ENCODE measurements around the gene LITAF.
"Not testable (repeated sequence)": the region's sequence is repeated elsewhere in the genome, so short reads cannot be mapped to it uniquely, and the experiment has no call there.

LITAF gene

GRCh38 chr16:11514283-11514682 lies 72.4 kb downstream of the LITAF start:
- H3K4me1 ChIP-seq (ENCODE audit: control insufficient read depth, insufficient read depth, low read length): no peaks in the 10 kb centered on the region
- no peaks in the 10 kb centered on the region for H3K36me3 ChIP-seq (ENCODE audit: control insufficient read depth in 2 of 2, insufficient read depth in 2 of 2, low read length in 2 of 2)
- no peak overlapping the region for H3K4me3 ChIP-seq (ENCODE audit: low read length in 2 of 2)
- no peak overlapping the region for H3K9ac ChIP-seq (ENCODE audit: low read length in 2 of 2)
- H3K27me3 ChIP-seq (ENCODE audit: control insufficient read depth in 1 of 2, insufficient read depth in 2 of 2, low read length in 2 of 2): no peaks in the 10 kb centered on the region
- no peaks in the 10 kb centered on the region for H3K9me3 ChIP-seq (ENCODE audit: control insufficient read depth in 2 of 2, low read length in 2 of 2)
- H3K27ac ChIP-seq (ENCODE audit: low read length): no peak overlapping the region

GRCh38 chr16:11513366-11513765 lies 73.4 kb downstream of the LITAF start:
- H3K27me3 ChIP-seq (ENCODE audit: control insufficient read depth in 1 of 2, insufficient read depth in 2 of 2, low read length in 2 of 2); H3K36me3 ChIP-seq (ENCODE audit: control insufficient read depth in 2 of 2, insufficient read depth in 2 of 2, low read length in 2 of 2); H3K4me1 ChIP-seq (ENCODE audit: control insufficient read depth, insufficient read depth, low read length); H3K27ac ChIP-seq (ENCODE audit: low read length); H3K9ac ChIP-seq (ENCODE audit: low read length in 2 of 2); H3K4me3 ChIP-seq (ENCODE audit: low read length in 2 of 2); H3K9me3 ChIP-seq (ENCODE audit: control insufficient read depth in 2 of 2, low read length in 2 of 2): not testable (repeated sequence)

GRCh38 chr16:11511801-11512200 lies 74.9 kb downstream of the LITAF start:
- H3K27ac ChIP-seq (ENCODE audit: low read length): no peak overlapping the region

GRCh38 chr16:11511328-11511727 lies 75.4 kb downstream of the LITAF start:
- Histone ChIP-seq H3K4me3 (ENCODE audit: low read length in 2 of 2) (no peak overlapping the region), H3K27ac (ENCODE audit: low read length) (no peak overlapping the region), H3K36me3 (ENCODE audit: control insufficient read depth in 2 of 2, insufficient read depth in 2 of 2, low read length in 2 of 2) (no peaks in the 10 kb centered on the region), H3K9ac (ENCODE audit: low read length in 2 of 2) (no peak overlapping the region), H3K9me3 (ENCODE audit: control insufficient read depth in 2 of 2, low read length in 2 of 2) (no peaks in the 10 kb centered on the region), H3K4me1 (ENCODE audit: control insufficient read depth, insufficient read depth, low read length) (no peaks in the 10 kb centered on the region), H3K27me3 (ENCODE audit: control insufficient read depth in 1 of 2, insufficient read depth in 2 of 2, low read length in 2 of 2) (no peaks in the 10 kb centered on the region)

More at GRCh38 chr16:11511801-11512200, 74.9 kb downstream of the LITAF start:
- Histone ChIP-seq H3K4me3 (ENCODE audit: low read length in 2 of 2) (no peak overlapping the region), H3K36me3 (ENCODE audit: control insufficient read depth in 2 of 2, insufficient read depth in 2 of 2, low read length in 2 of 2) (no peaks in the 10 kb centered on the region), H3K4me1 (ENCODE audit: control insufficient read depth, insufficient read depth, low read length) (no peaks in the 10 kb centered on the region), H3K9ac (ENCODE audit: low read length in 2 of 2) (no peak overlapping the region), H3K27me3 (ENCODE audit: control insufficient read depth in 1 of 2, insufficient read depth in 2 of 2, low read length in 2 of 2) (no peaks in the 10 kb centered on the region), H3K9me3 (ENCODE audit: control insufficient read depth in 2 of 2, low read length in 2 of 2) (no peaks in the 10 kb centered on the region)

GRCh38 chr16:11510178-11510973 lies 76.3 kb downstream of the LITAF start:
- Histone ChIP-seq H3K27me3 (ENCODE audit: control insufficient read depth in 1 of 2, insufficient read depth in 2 of 2, low read length in 2 of 2) (no peaks in the 10 kb centered on the region), H3K4me1 (ENCODE audit: control insufficient read depth, insufficient read depth, low read length) (no peaks in the 10 kb centered on the region), H3K27ac (ENCODE audit: low read length) (no peak overlapping the region), H3K9me3 (ENCODE audit: control insufficient read depth in 2 of 2, low read length in 2 of 2) (no peaks in the 10 kb centered on the region), H3K9ac (ENCODE audit: low read length in 2 of 2) (no peak overlapping the region), H3K36me3 (ENCODE audit: control insufficient read depth in 2 of 2, insufficient read depth in 2 of 2, low read length in 2 of 2) (no peaks in the 10 kb centered on the region), H3K4me3 (ENCODE audit: low read length in 2 of 2) (no peak overlapping the region)

- Histone ChIP-seq H3K27me3 (ENCODE audit: control insufficient read depth in 1 of 2, insufficient read depth in 2 of 2, low read length in 2 of 2) (no peaks in the 10 kb centered on the region), H3K4me1 (ENCODE audit: control insufficient read depth, insufficient read depth, low read length) (no peaks in the 10 kb centered on the region), H3K27ac (ENCODE audit: low read length) (no peak overlapping the region), H3K9ac (ENCODE audit: low read length in 2 of 2) (no peak overlapping the region), H3K4me3 (ENCODE audit: low read length in 2 of 2) (no peak overlapping the region), H3K9me3 (ENCODE audit: control insufficient read depth in 2 of 2, low read length in 2 of 2) (no peaks in the 10 kb centered on the region), H3K36me3 (ENCODE audit: control insufficient read depth in 2 of 2, insufficient read depth in 2 of 2, low read length in 2 of 2) (no peaks in the 10 kb centered on the region)
Observed at GRCh38 chr16:11507991-11508390, 78.7 kb downstream of the LITAF start.

- Histone ChIP-seq H3K36me3 (ENCODE audit: control insufficient read depth in 2 of 2, insufficient read depth in 2 of 2, low read length in 2 of 2) (no peaks in the 10 kb centered on the region), H3K27ac (ENCODE audit: low read length) (no peak overlapping the region)
Observed at GRCh38 chr16:11507350-11507749, 79.4 kb downstream of the LITAF start.

GRCh38 chr16:11506741-11507305 lies 79.9 kb downstream of the LITAF start:
- Histone ChIP-seq H3K9me3 (ENCODE audit: control insufficient read depth in 2 of 2, low read length in 2 of 2) (no peaks in the 10 kb centered on the region), H3K4me1 (ENCODE audit: control insufficient read depth, insufficient read depth, low read length) (no peaks in the 10 kb centered on the region), H3K4me3 (ENCODE audit: low read length in 2 of 2) (no peak overlapping the region), H3K36me3 (ENCODE audit: control insufficient read depth in 2 of 2, insufficient read depth in 2 of 2, low read length in 2 of 2) (no peaks in the 10 kb centered on the region), H3K9ac (ENCODE audit: low read length in 2 of 2) (no peak overlapping the region), H3K27ac (ENCODE audit: low read length) (no peak overlapping the region), H3K27me3 (ENCODE audit: control insufficient read depth in 1 of 2, insufficient read depth in 2 of 2, low read length in 2 of 2) (no peaks in the 10 kb centered on the region)

More at GRCh38 chr16:11507350-11507749, 79.4 kb downstream of the LITAF start:
- no peaks in the 10 kb centered on the region for H3K9me3 ChIP-seq (ENCODE audit: control insufficient read depth in 2 of 2, low read length in 2 of 2)
- no peak overlapping the region for H3K4me3 ChIP-seq (ENCODE audit: low read length in 2 of 2)
- H3K4me1 ChIP-seq (ENCODE audit: control insufficient read depth, insufficient read depth, low read length): no peaks in the 10 kb centered on the region
- no peaks in the 10 kb centered on the region for H3K27me3 ChIP-seq (ENCODE audit: control insufficient read depth in 1 of 2, insufficient read depth in 2 of 2, low read length in 2 of 2)
- no peak overlapping the region for H3K9ac ChIP-seq (ENCODE audit: low read length in 2 of 2)

- H3K36me3 ChIP-seq (ENCODE audit: control insufficient read depth in 2 of 2, insufficient read depth in 2 of 2, low read length in 2 of 2); H3K4me3 ChIP-seq (ENCODE audit: low read length in 2 of 2); H3K9me3 ChIP-seq (ENCODE audit: control insufficient read depth in 2 of 2, low read length in 2 of 2); H3K27ac ChIP-seq (ENCODE audit: low read length); H3K27me3 ChIP-seq (ENCODE audit: control insufficient read depth in 1 of 2, insufficient read depth in 2 of 2, low read length in 2 of 2); H3K4me1 ChIP-seq (ENCODE audit: control insufficient read depth, insufficient read depth, low read length); H3K9ac ChIP-seq (ENCODE audit: low read length in 2 of 2): not testable (repeated sequence)
Observed at GRCh38 chr16:11504261-11504660, 82.5 kb downstream of the LITAF start.

- H3K36me3 ChIP-seq (ENCODE audit: control insufficient read depth in 2 of 2, insufficient read depth in 2 of 2, low read length in 2 of 2): no peaks in the 10 kb centered on the region
- no peaks in the 10 kb centered on the region for H3K4me1 ChIP-seq (ENCODE audit: control insufficient read depth, insufficient read depth, low read length)
- H3K9me3 ChIP-seq (ENCODE audit: control insufficient read depth in 2 of 2, low read length in 2 of 2): no peaks in the 10 kb centered on the region
- no peak overlapping the region for H3K9ac ChIP-seq (ENCODE audit: low read length in 2 of 2)
- no peaks in the 10 kb centered on the region for H3K27me3 ChIP-seq (ENCODE audit: control insufficient read depth in 1 of 2, insufficient read depth in 2 of 2, low read length in 2 of 2)
- no peak overlapping the region for H3K4me3 ChIP-seq (ENCODE audit: low read length in 2 of 2)
- no peak overlapping the region for H3K27ac ChIP-seq (ENCODE audit: low read length)
Observed at GRCh38 chr16:11503566-11503965, 83.2 kb downstream of the LITAF start.

GRCh38 chr16:11502239-11502638 lies 84.5 kb downstream of the LITAF start:
- no peak overlapping the region for H3K27ac ChIP-seq (ENCODE audit: low read length)
- H3K9me3 ChIP-seq (ENCODE audit: control insufficient read depth in 2 of 2, low read length in 2 of 2): no peaks in the 10 kb centered on the region
- no peak overlapping the region for H3K9ac ChIP-seq (ENCODE audit: low read length in 2 of 2)
- H3K36me3 ChIP-seq (ENCODE audit: control insufficient read depth in 2 of 2, insufficient read depth in 2 of 2, low read length in 2 of 2): no peaks in the 10 kb centered on the region
- no peak overlapping the region for H3K4me3 ChIP-seq (ENCODE audit: low read length in 2 of 2)
- H3K4me1 ChIP-seq (ENCODE audit: control insufficient read depth, insufficient read depth, low read length): peaks cover 4% of the 10 kb centered on the region
- no peaks in the 10 kb centered on the region for H3K27me3 ChIP-seq (ENCODE audit: control insufficient read depth in 1 of 2, insufficient read depth in 2 of 2, low read length in 2 of 2)

Data from stomach smooth muscle (tissue), 2 donors.